Activated CD8-positive, alpha-beta memory T cell treated with anti-CD3 and anti-CD28 coated beads, Interleukin-2, amount 50 U/mL, for 1 hour (primary cell): ENCODE measurements around the gene SLC12A3.
"Not testable (repeated sequence)": the region's sequence is repeated elsewhere in the genome, so short reads cannot be mapped to it uniquely, and the experiment has no call there.

Source experiments
- DNase-seq: peaks from one replicate; pipeline ENCODE4 v3.0.0-alpha.2; 2020; ENCODE audit errors: extremely low read depth

The SLC12A3 gene

GRCh38 chr16:56919099-56919800 is 54.2 kb downstream of the SLC12A3 start:
- no peak for DNase-seq

DNA sequence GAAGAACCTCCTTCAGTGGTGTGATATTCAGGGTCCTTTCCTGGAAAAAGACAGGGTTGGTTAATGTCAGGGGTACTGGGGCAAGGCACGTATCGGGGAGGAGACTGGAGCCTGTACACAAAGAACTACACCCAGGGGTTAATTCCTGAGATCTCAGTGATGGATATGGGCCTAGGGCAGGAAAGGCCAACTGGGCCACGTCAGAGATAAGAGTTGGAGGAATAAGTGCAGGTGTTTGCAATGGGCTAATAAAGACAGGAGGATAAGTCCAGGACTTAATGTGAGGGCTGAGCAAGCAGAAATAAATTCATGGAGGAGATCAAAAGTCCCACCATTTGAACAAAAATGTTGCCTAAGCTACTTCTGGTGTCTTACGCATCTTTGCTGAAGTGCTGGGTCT is 56.6 kb downstream of the SLC12A3 start:
- no peak for DNase-seq

DNA sequence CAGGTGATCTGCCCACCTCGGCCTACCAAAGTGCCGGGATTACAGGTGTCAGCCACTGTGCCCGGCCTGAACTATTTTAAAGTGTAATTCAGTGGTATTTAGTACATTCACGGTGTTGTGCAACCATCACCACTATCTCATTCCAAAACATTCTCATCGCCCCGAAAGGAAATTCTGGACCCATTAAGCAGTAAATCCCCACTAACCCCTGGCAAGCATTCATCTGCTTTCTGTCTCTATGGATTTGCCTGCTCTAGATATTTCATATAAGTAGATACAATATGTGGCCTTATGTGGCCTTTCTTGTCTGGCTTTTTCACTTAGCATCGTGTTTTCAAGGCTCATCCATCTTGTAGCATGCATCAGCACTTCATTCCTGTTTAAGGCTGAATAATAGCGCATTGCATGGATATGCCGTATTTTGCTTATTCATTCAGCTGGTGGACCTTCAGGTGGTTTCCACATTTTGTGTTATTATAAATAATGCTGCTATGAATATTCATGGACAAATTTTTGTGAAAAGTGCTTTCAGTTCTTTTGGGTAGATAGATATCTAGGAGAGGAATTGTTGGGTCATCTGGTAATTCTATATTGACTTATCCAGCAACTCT is 58.6 kb downstream of the SLC12A3 start:
- no peak for DNase-seq

- no peak for DNase-seq
These were observed 62.5 kb downstream of the SLC12A3 start for GRCh38 chr16:56927471-56927870.

- DNase-seq = no peak
These were observed 64.6 kb downstream of the SLC12A3 start for GRCh38 chr16:56929639-56930038.

- no peak for DNase-seq
These were observed 65.7 kb downstream of the SLC12A3 start for GRCh38 chr16:56930486-56931270.

GRCh38 chr16:56931271-56931891 is 66.4 kb downstream of the SLC12A3 start:
- DNase-seq = no peak

- DNase-seq = peak; percentile 96
These were observed 67.1 kb downstream of the SLC12A3 start, which contains the start of gene HERPUD1 for GRCh38 chr16:56931892-56932720. Gene HERPUD1, plus strand, starts transcription at chr16:56932142. Its CDS starts 103 bp downstream, at chr16:56932245.

GRCh38 chr16:56932721-56933619 is 68.0 kb downstream of the SLC12A3 start:
- DNase-seq = no peak

DNA sequence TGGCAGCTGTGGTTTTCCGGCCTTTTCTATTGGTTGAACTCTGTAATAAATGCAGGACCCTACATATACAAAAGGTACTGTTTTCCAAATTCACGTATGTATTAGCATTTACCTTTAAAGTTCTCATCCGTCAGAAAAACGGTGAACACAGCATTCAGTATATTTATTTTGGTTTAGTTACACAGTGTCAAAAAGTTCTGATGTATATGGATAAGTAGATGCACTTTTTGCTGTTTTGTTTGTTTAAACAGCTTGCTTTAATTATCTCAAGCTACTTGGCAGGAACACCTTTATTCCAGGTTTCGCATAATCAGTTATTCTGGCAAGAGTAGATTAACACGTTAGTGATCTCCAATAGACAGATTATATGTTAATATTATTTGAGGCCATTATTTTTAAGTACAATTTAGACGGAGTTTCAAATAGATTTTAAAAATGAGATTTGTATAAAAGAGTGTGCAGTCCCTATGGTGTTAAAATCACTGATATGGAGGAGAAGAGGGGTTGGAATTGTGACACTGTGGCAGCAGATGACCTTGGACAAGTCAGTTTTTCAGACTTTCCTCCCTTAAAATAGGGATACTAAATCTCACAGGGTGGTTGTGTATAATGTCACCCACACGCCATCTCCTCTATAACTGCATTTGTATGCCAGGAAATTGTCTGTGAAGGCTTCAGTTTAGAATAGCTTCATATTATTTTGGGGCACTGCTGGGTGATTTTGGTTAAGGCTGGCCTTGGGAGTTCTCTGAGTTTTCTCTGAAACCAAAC is 69.0 kb downstream of the SLC12A3 start:
- no peak for DNase-seq

- DNase-seq = not testable (repeated sequence)
These were observed 69.7 kb downstream of the SLC12A3 start for GRCh38 chr16:56934599-56935145.

DNA sequence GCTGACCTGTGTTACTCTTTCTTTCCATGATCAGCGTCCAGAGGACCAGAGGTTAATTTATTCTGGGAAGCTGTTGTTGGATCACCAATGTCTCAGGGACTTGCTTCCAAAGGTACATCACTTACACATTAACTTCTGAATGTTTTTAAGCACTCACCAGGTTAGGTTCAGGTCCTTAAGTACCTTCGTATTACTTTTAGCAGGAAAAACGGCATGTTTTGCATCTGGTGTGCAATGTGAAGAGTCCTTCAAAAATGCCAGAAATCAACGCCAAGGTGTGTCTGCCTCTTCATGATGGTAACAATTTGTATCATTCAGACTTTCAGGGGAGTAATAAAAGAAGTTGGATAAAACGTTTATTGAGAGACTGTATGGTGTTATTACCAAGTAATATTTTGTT is 70.2 kb downstream of the SLC12A3 start:
- no peak for DNase-seq

- no peak for DNase-seq
These were observed 71.5 kb downstream of the SLC12A3 start for GRCh38 chr16:56936491-56936890.

DNA sequence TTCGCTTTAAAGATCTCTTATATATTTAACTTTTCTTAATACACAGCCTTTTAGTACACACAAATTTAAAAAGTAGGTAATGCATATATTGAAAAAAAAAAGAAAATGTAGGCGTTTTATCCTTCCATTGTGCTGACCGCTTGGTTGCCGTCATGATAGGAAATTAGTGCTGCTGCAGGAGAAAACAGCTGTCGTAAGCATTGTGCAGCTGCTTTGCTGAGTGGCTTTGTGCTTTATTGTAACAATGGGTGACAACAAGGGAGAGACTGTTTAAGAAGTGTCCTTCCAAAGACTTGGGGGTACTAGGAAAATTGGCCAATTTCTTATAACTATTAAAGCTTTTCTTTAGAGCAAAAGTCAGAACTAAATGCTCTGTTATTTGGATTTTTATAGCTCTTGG is 71.9 kb downstream of the SLC12A3 start:
- no peak for DNase-seq

- DNase-seq = no peak
These were observed 73.9 kb downstream of the SLC12A3 start for GRCh38 chr16:56938664-56939513.

GRCh38 chr16:56939801-56940200 is 74.8 kb downstream of the SLC12A3 start:
- no peak for DNase-seq

- DNase-seq = no peak
These were observed 76.1 kb downstream of the SLC12A3 start for GRCh38 chr16:56941092-56941491.

GRCh38 chr16:56941856-56942331 is 76.9 kb downstream of the SLC12A3 start:
- no peak for DNase-seq
